ENCODE data around the gene ZSCAN26.

ZSCAN26 gene

GRCh38 chr6:28226460-28226859 is 40.5 kb upstream of the ZSCAN26 start:
- peaks cover 0 to 7% (median 2%) of the 10 kb centered on the region in 3 experiments for H3K27me3 ChIP-seq (ENCODE audit: control insufficient read depth in 3 of 3, insufficient read depth in 3 of 3, low read depth in 1 of 3, low read length in 3 of 3)
- H3K27ac ChIP-seq (replicated peaks; ENCODE audit: low read length) = no peak overlapping the region
- H4K91ac ChIP-seq (ENCODE audit: low read depth, low read length, poor library complexity) = no peak overlapping the region
- no peak overlapping the region for H2BK5ac ChIP-seq (ENCODE audit: low read length)
- H2BK120ac ChIP-seq (ENCODE audit: low read depth, low read length) = no peak overlapping the region
- no peak overlapping the region for H3K4me2 ChIP-seq (ENCODE audit: insufficient read depth, low read length, poor library complexity, severe bottlenecking)
- H3K9me3 ChIP-seq (replicated peaks in 1 of 2; ENCODE audit: control insufficient read depth in 2 of 2, insufficient read depth in 1 of 2, low read depth in 1 of 2, low read length in 2 of 2) = no peaks in the 10 kb centered on the region
- H2BK15ac ChIP-seq (ENCODE audit: low read length) = no peak overlapping the region
- H2BK12ac ChIP-seq (ENCODE audit: low read length) = no peak overlapping the region
- no peak overlapping the region for H2AFZ ChIP-seq (ENCODE audit: low read length)
- no CpG with 5 or more reads among the region's 2 CpGs for WGBS, 2 donors (ENCODE audit: extremely low coverage in 2 of 2, insufficient read length in 2 of 2, insufficient replicate concordance in 1 of 2)
- H3K4me1 ChIP-seq (ENCODE audit: control insufficient read depth in 2 of 2, insufficient read depth in 1 of 2, low read depth in 1 of 2, low read length in 2 of 2) = peaks cover 0 to 4% of the 10 kb centered on the region in 2 donors
- H3K9ac ChIP-seq (ENCODE audit: low read depth, low read length, poor library complexity) = no peak overlapping the region
- peak overlapping the region in 1 of 2 donors; percentile 86 for H3K4me3 ChIP-seq (ENCODE audit: low read length in 2 of 2)
- H3K79me1 ChIP-seq (ENCODE audit: low read depth, low read length) = peaks cover 2% of the 10 kb centered on the region
- H4K8ac ChIP-seq (ENCODE audit: low read depth, low read length) = no peak overlapping the region
- no peak overlapping the region for H3K18ac ChIP-seq (ENCODE audit: low read length)
- DNase-seq (ENCODE audit: low spot score) = no peak
- no peak overlapping the region for H3K4ac ChIP-seq (ENCODE audit: low read length)
- peaks cover 24 to 49% of the 10 kb centered on the region in 2 donors for H3K36me3 ChIP-seq (replicated peaks in 1 of 2; ENCODE audit: control insufficient read depth in 2 of 2, insufficient read depth in 2 of 2, low read length in 2 of 2)
- no peak overlapping the region for H3K23ac ChIP-seq (ENCODE audit: low read depth, low read length, poor library complexity)
- H3K14ac ChIP-seq (ENCODE audit: low read length) = no peak overlapping the region
- H2AK5ac ChIP-seq (ENCODE audit: low read depth, low read length) = no peak overlapping the region

GRCh38 chr6:28232785-28233184 is 34.2 kb upstream of the ZSCAN26 start:
- Histone ChIP-seq H4K91ac (ENCODE audit: low read depth, low read length, poor library complexity) (no peak overlapping the region), H2BK15ac (ENCODE audit: low read length) (no peak overlapping the region), H3K4me3 (ENCODE audit: low read length in 2 of 2) (no peak overlapping the region), H2AK5ac (ENCODE audit: low read depth, low read length) (no peak overlapping the region), H2BK12ac (ENCODE audit: low read length) (no peak overlapping the region), H3K23ac (ENCODE audit: low read depth, low read length, poor library complexity) (no peak overlapping the region), H3K4ac (ENCODE audit: low read length) (no peak overlapping the region), H3K9me3 (replicated peaks in 1 of 2; ENCODE audit: control insufficient read depth in 2 of 2, insufficient read depth in 1 of 2, low read depth in 1 of 2, low read length in 2 of 2) (peaks cover 0 to 8% of the 10 kb centered on the region in 2 donors), H3K4me1 (ENCODE audit: control insufficient read depth in 2 of 2, insufficient read depth in 1 of 2, low read depth in 1 of 2, low read length in 2 of 2) (peaks cover 0 to 1% of the 10 kb centered on the region in 2 donors), H3K79me1 (ENCODE audit: low read depth, low read length) (no peaks in the 10 kb centered on the region), H2BK120ac (ENCODE audit: low read depth, low read length) (no peak overlapping the region), H3K27ac (replicated peaks; ENCODE audit: low read length) (no peak overlapping the region), H3K27me3 (ENCODE audit: control insufficient read depth in 3 of 3, insufficient read depth in 3 of 3, low read depth in 1 of 3, low read length in 3 of 3) (no peaks in the 10 kb centered on the region), H4K8ac (ENCODE audit: low read depth, low read length) (no peak overlapping the region), H3K9ac (ENCODE audit: low read depth, low read length, poor library complexity) (no peak overlapping the region), H3K4me2 (ENCODE audit: insufficient read depth, low read length, poor library complexity, severe bottlenecking) (no peak overlapping the region), H2AFZ (ENCODE audit: low read length) (no peak overlapping the region), H2BK5ac (ENCODE audit: low read length) (no peak overlapping the region), H3K36me3 (replicated peaks in 1 of 2; ENCODE audit: control insufficient read depth in 2 of 2, insufficient read depth in 2 of 2, low read length in 2 of 2) (peaks cover 33 to 89% of the 10 kb centered on the region in 2 donors), H3K14ac (ENCODE audit: low read length) (no peak overlapping the region), H3K18ac (ENCODE audit: low read length) (no peak overlapping the region)
- no CpG with 5 or more reads among the region's 11 CpGs for WGBS, 2 donors (ENCODE audit: extremely low coverage in 2 of 2, insufficient read length in 2 of 2, insufficient replicate concordance in 1 of 2)
- DNase-seq (ENCODE audit: low spot score) = no peak

GRCh38 chr6:28235912-28236452 is 31.0 kb upstream of the ZSCAN26 start:
- Histone ChIP-seq H3K4ac (ENCODE audit: low read length) (no peak overlapping the region), H2BK15ac (ENCODE audit: low read length) (no peak overlapping the region), H3K23ac (ENCODE audit: low read depth, low read length, poor library complexity) (no peak overlapping the region), H3K4me1 (ENCODE audit: control insufficient read depth in 2 of 2, insufficient read depth in 1 of 2, low read depth in 1 of 2, low read length in 2 of 2) (peaks cover 0 to 1% of the 10 kb centered on the region in 2 donors), H2AK5ac (ENCODE audit: low read depth, low read length) (no peak overlapping the region), H2AFZ (ENCODE audit: low read length) (no peak overlapping the region), H2BK120ac (ENCODE audit: low read depth, low read length) (no peak overlapping the region), H3K9ac (ENCODE audit: low read depth, low read length, poor library complexity) (no peak overlapping the region), H3K79me1 (ENCODE audit: low read depth, low read length) (no peaks in the 10 kb centered on the region), H2BK5ac (ENCODE audit: low read length) (no peak overlapping the region), H3K4me2 (ENCODE audit: insufficient read depth, low read length, poor library complexity, severe bottlenecking) (no peak overlapping the region), H4K8ac (ENCODE audit: low read depth, low read length) (no peak overlapping the region), H3K36me3 (replicated peaks in 1 of 2; ENCODE audit: control insufficient read depth in 2 of 2, insufficient read depth in 2 of 2, low read length in 2 of 2) (peaks cover 25 to 68% of the 10 kb centered on the region in 2 donors), H3K9me3 (replicated peaks in 1 of 2; ENCODE audit: control insufficient read depth in 2 of 2, insufficient read depth in 1 of 2, low read depth in 1 of 2, low read length in 2 of 2) (peaks cover 0 to 16% of the 10 kb centered on the region in 2 donors), H3K27me3 (ENCODE audit: control insufficient read depth in 3 of 3, insufficient read depth in 3 of 3, low read depth in 1 of 3, low read length in 3 of 3) (no peaks in the 10 kb centered on the region), H3K27ac (replicated peaks; ENCODE audit: low read length) (no peak overlapping the region), H2BK12ac (ENCODE audit: low read length) (no peak overlapping the region), H3K14ac (ENCODE audit: low read length) (no peak overlapping the region), H3K4me3 (ENCODE audit: low read length in 2 of 2) (no peak overlapping the region), H4K91ac (ENCODE audit: low read depth, low read length, poor library complexity) (no peak overlapping the region), H3K18ac (ENCODE audit: low read length) (no peak overlapping the region)
- WGBS, 2 donors (ENCODE audit: extremely low coverage in 2 of 2, insufficient read length in 2 of 2, insufficient replicate concordance in 1 of 2) = no CpG with 5 or more reads among the region's 3 CpGs
- DNase-seq (ENCODE audit: low spot score) = no peak

GRCh38 chr6:28239636-28240035 is 27.3 kb upstream of the ZSCAN26 start:
- no peak overlapping the region for H3K4ac ChIP-seq (ENCODE audit: low read length)
- no peak overlapping the region for H3K14ac ChIP-seq (ENCODE audit: low read length)
- H3K4me2 ChIP-seq (ENCODE audit: insufficient read depth, low read length, poor library complexity, severe bottlenecking) = no peak overlapping the region
- no peak overlapping the region for H2BK12ac ChIP-seq (ENCODE audit: low read length)
- no CpG with 5 or more reads among the region's 1 CpG for WGBS, 2 donors (ENCODE audit: extremely low coverage in 2 of 2, insufficient read length in 2 of 2, insufficient replicate concordance in 1 of 2)
- no peak overlapping the region for H3K23ac ChIP-seq (ENCODE audit: low read depth, low read length, poor library complexity)
- no peak overlapping the region for H3K18ac ChIP-seq (ENCODE audit: low read length)
- H3K4me3 ChIP-seq (ENCODE audit: low read length in 2 of 2) = no peak overlapping the region
- no peak overlapping the region for H3K27ac ChIP-seq (replicated peaks; ENCODE audit: low read length)
- no peak overlapping the region for H2AK5ac ChIP-seq (ENCODE audit: low read depth, low read length)
- no peak overlapping the region for H2AFZ ChIP-seq (ENCODE audit: low read length)
- H3K79me1 ChIP-seq (ENCODE audit: low read depth, low read length) = no peaks in the 10 kb centered on the region
- H3K4me1 ChIP-seq (ENCODE audit: control insufficient read depth in 2 of 2, insufficient read depth in 1 of 2, low read depth in 1 of 2, low read length in 2 of 2) = peaks cover 0 to 1% of the 10 kb centered on the region in 2 donors
- DNase-seq (ENCODE audit: low spot score) = no peak
- peaks cover 0 to 8% of the 10 kb centered on the region in 2 donors for H3K9me3 ChIP-seq (replicated peaks in 1 of 2; ENCODE audit: control insufficient read depth in 2 of 2, insufficient read depth in 1 of 2, low read depth in 1 of 2, low read length in 2 of 2)
- H4K91ac ChIP-seq (ENCODE audit: low read depth, low read length, poor library complexity) = no peak overlapping the region
- H3K27me3 ChIP-seq (ENCODE audit: control insufficient read depth in 3 of 3, insufficient read depth in 3 of 3, low read depth in 1 of 3, low read length in 3 of 3) = no peaks in the 10 kb centered on the region
- H3K9ac ChIP-seq (ENCODE audit: low read depth, low read length, poor library complexity) = no peak overlapping the region
- H2BK5ac ChIP-seq (ENCODE audit: low read length) = no peak overlapping the region
- H3K36me3 ChIP-seq (replicated peaks in 1 of 2; ENCODE audit: control insufficient read depth in 2 of 2, insufficient read depth in 2 of 2, low read length in 2 of 2) = peaks cover 6 to 46% of the 10 kb centered on the region in 2 donors
- no peak overlapping the region for H2BK120ac ChIP-seq (ENCODE audit: low read depth, low read length)
- no peak overlapping the region for H2BK15ac ChIP-seq (ENCODE audit: low read length)
- H4K8ac ChIP-seq (ENCODE audit: low read depth, low read length) = no peak overlapping the region

All from neuronal stem cell (in vitro differentiated cells).